ENCODE data around the gene HOXB7.

- no peak for TF ChIP-seq POLR2A (IDR thresholded peaks at IDR 0.05; ENCODE audit: low read length)
- no peak for TF ChIP-seq GATA1 (IDR thresholded peaks at IDR 0.05; ENCODE audit: low read depth, low read length)
These were observed 9.8 kb upstream of the HOXB7 start for GRCh38 chr17:48620461-48621139.
